Left ventricle myocardium inferior (tissue), 1 donor: Measurements from ENCODE around the gene METRN. TPM values are rescaled to one million over a fixed set of nuclear protein-coding genes. Genes with fewer than 3 reads are reported as not detected.

ENCODE experiments used
- DNase-seq: peaks from one replicate; pipeline ENCODE4 v3.0.0-alpha.2; 2020
- H3K27ac ChIP-seq: fragments of 200-600 bp; replicated peaks from 2 replicates; pipeline ENCODE4 v1.8.0; 2021
- H3K27me3 ChIP-seq: fragments of 200-600 bp; 2 replicates; pipeline ENCODE4 v1.8.0; 2021; ENCODE audit warnings: low read depth
- H3K36me3 ChIP-seq: fragments of 200-600 bp; 2 replicates; pipeline ENCODE4 v1.8.0; 2021
- H3K4me1 ChIP-seq: fragments of 200-600 bp; 2 replicates; pipeline ENCODE4 v1.8.0; 2021
- H3K4me3 ChIP-seq: fragments of 200-600 bp; 2 replicates; pipeline ENCODE4 v1.8.0; 2021; ENCODE audit warnings: mild to moderate bottlenecking, moderate library complexity
- H3K9me3 ChIP-seq: fragments of 200-600 bp; replicated peaks from 2 replicates; pipeline ENCODE4 v1.8.0; 2021
- CTCF ChIP-seq: fragments of 200-600 bp; IDR thresholded peaks from 2 replicates; pipeline ENCODE4 v1.8.0; 2021; ENCODE audit warnings: antibody characterized with exemption, mild to moderate bottlenecking, borderline replicate concordance
- intact Hi-C: fragments of 100-400 bp; cut with micrococcal nuclease; formaldehyde crosslinking; loops from one replicate; pipeline ENCODE4 v1.11.0; 2022
- total RNA-seq: library from RNA; stranded (reverse); fragmentation: NEBNext Ultra II Directional; extraction: Animal tissue kit (Norgen Biotek cat#: 25700); gene quantifications from one replicate; pipeline ENCODE4 v1.2.1, GENCODE V29; 2021
- donor health status: DM: no; HTN: yes; CAD: no; lungs with severe emphysema.

METRN gene
- total RNA-seq, 1 donor from 2014 or later: 62.5 TPM

DNA sequence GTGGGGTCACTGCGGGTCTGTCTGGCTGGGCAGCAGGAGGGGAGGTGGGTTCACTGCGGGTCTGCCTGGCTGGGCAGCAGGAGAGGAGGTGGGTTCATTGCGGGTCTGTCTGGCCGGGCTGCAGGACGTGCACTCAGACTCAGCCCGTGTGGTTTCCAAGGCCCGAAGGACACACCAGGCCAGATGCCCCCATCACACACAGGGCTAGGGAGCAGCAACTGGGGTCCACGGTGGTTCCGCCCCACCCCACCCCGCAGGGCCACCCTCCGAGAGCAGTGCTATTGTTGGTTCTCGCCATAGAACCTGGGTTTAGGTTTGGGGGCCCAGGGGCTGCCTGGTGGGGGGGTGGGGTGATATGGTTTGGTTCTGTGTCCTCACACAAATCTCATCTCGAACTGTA lies 31.7 kb downstream of the METRN start:
- TF ChIP-seq CTCF: no peak
- intact Hi-C loops: no loop called here
- no peak for DNase-seq
- Histone ChIP-seq H3K27me3 (peaks cover 47% of the 10 kb centered on the region), H3K27ac (no peak overlapping the region), H3K36me3 (no peaks in the 10 kb centered on the region), H3K9me3 (no peaks in the 10 kb centered on the region), H3K4me1 (no peaks in the 10 kb centered on the region), H3K4me3 (no peak overlapping the region)

- H3K27ac ChIP-seq: no peak overlapping the region
- H3K4me3 ChIP-seq: no peak overlapping the region
- no peak for TF ChIP-seq CTCF
- intact Hi-C loops: no loop called here
- peaks cover 45% of the 10 kb centered on the region for H3K27me3 ChIP-seq
- H3K9me3 ChIP-seq: no peaks in the 10 kb centered on the region
- DNase-seq: no peak
- H3K36me3 ChIP-seq: no peaks in the 10 kb centered on the region
- no peaks in the 10 kb centered on the region for H3K4me1 ChIP-seq
These were observed 33.2 kb downstream of the METRN start for GRCh38 chr16:747978-748746.

- Histone ChIP-seq H3K36me3 (no peaks in the 10 kb centered on the region), H3K27ac (no peak overlapping the region), H3K4me1 (no peaks in the 10 kb centered on the region), H3K9me3 (no peaks in the 10 kb centered on the region), H3K27me3 (peaks cover 46% of the 10 kb centered on the region), H3K4me3 (no peak overlapping the region)
- intact Hi-C loops: no loop called here
- DNase-seq: no peak
- no peak for TF ChIP-seq CTCF
These were observed 34.1 kb downstream of the METRN start for GRCh38 chr16:749010-749409.

GRCh38 chr16:750485-750884 lies 35.6 kb downstream of the METRN start:
- no peak overlapping the region for H3K4me3 ChIP-seq
- peaks cover 38% of the 10 kb centered on the region for H3K27me3 ChIP-seq
- intact Hi-C loops: no loop called here
- H3K4me1 ChIP-seq: no peaks in the 10 kb centered on the region
- DNase-seq: no peak
- H3K27ac ChIP-seq: no peak overlapping the region
- TF ChIP-seq CTCF: no peak
- no peaks in the 10 kb centered on the region for H3K36me3 ChIP-seq
- H3K9me3 ChIP-seq: no peaks in the 10 kb centered on the region

DNA sequence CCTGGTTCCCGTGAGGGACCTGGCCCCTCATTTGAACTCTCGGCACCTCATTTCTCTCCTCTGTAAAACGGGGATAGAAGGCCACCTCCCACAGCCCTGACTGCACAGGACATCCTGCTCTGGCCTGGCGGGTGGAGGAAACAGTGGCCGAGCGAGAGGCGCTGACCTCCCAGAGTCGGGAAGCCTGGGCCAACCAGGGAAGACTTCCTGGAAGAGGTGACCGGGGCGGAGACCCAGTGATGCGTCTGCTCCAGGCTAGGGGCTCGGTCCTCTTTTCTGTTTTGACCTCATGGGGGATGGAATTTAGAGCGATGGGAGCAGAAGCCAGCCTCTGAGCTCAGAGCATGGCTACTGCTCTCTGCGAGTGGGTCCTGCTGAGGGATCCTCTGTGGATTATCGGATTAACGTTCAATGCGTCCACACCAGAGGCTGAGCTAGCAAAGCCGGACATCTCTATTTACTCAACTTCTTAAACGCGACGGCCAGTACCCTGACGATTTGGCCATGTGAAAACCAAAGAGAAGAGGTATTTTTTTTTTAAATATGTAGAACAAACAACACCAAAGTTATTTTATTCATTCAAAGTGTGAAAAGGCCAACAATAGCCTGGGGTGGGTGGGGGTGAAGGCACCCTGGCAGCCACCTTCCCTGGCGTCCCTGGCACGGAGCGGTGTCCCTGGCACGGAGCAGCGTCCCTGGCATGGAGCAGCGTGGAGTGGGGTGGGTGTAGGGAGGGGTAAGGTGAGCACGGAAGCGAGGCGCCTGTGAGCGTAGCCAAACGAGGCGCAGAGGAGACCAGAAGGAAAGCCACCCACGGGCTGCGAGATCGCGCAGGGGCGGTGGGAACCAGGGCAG lies 36.5 kb downstream of the METRN start:
- DNase-seq: no peak
- TF ChIP-seq CTCF: no peak
- no peak overlapping the region for H3K27ac ChIP-seq

More for the DNA sequence above, 36.5 kb downstream of the METRN start:
- H3K36me3 ChIP-seq: no peaks in the 10 kb centered on the region
- H3K9me3 ChIP-seq: no peaks in the 10 kb centered on the region
- H3K4me1 ChIP-seq: no peaks in the 10 kb centered on the region
- peaks cover 34% of the 10 kb centered on the region for H3K27me3 ChIP-seq
- no peak overlapping the region for H3K4me3 ChIP-seq
- intact Hi-C loops: no loop called here
